GM18517 (cell line): ENCODE data around the gene NTPCR.
"Not testable (repeated sequence)": the region's sequence is repeated elsewhere in the genome, so short reads cannot be mapped to it uniquely, and the experiment has no call there.

ENCODE experiments used
- ATAC-seq: cut with Tn5 transposase; IDR thresholded peaks from one replicate; pipeline ENCODE4 v1.9.1; 2021; ENCODE audit warnings: mild to moderate bottlenecking, moderate library complexity; ENCODE audit not compliant: unreplicated experiment

Gene NTPCR

GRCh38 chr1:232983375-232983774, 33.0 kb downstream of the NTPCR start:
- ATAC-seq = no peak

- no peak for ATAC-seq
Measured at GRCh38 chr1:232983817-232984567, 33.6 kb downstream of the NTPCR start.

GRCh38 chr1:232984577-232985425, 34.4 kb downstream of the NTPCR start:
- no peak for ATAC-seq

GRCh38 chr1:232985882-232986526, 35.6 kb downstream of the NTPCR start:
- ATAC-seq = no peak

GRCh38 chr1:232986527-232986922, 36.1 kb downstream of the NTPCR start:
- ATAC-seq = no peak

- ATAC-seq = no peak
Measured at GRCh38 chr1:232987046-232987773, 36.8 kb downstream of the NTPCR start.

- ATAC-seq = no peak
Measured at GRCh38 chr1:232987774-232988140, 37.3 kb downstream of the NTPCR start.

GRCh38 chr1:232988572-232989040, 38.2 kb downstream of the NTPCR start:
- no peak for ATAC-seq

- ATAC-seq = no peak
Measured at GRCh38 chr1:232990176-232991128, 40.0 kb downstream of the NTPCR start.

- ATAC-seq = no peak
Measured at GRCh38 chr1:232991238-232991637, 40.8 kb downstream of the NTPCR start.

- no peak for ATAC-seq
Measured at GRCh38 chr1:232992227-232992626, 41.8 kb downstream of the NTPCR start.

- ATAC-seq = no peak
Measured at GRCh38 chr1:232993555-232993954, 43.1 kb downstream of the NTPCR start.

- no peak for ATAC-seq
Measured at GRCh38 chr1:232995189-232995588, 44.8 kb downstream of the NTPCR start.

- no peak for ATAC-seq
Measured at GRCh38 chr1:232996143-232996542, 45.7 kb downstream of the NTPCR start.

- ATAC-seq = no peak
Measured at GRCh38 chr1:232998138-232998537, 47.7 kb downstream of the NTPCR start.

- no peak for ATAC-seq
Measured at GRCh38 chr1:232998646-232999045, 48.2 kb downstream of the NTPCR start.

- no peak for ATAC-seq
Measured at GRCh38 chr1:232999956-233000625, 49.7 kb downstream of the NTPCR start.

- not testable (repeated sequence) for ATAC-seq
Measured at GRCh38 chr1:233003638-233004037, 53.2 kb downstream of the NTPCR start.

- no peak for ATAC-seq
Measured at GRCh38 chr1:233004451-233004850, 54.0 kb downstream of the NTPCR start.
